ENCODE measurements around the gene MED22. TPM values are rescaled to one million over a fixed set of nuclear protein-coding genes. Genes with fewer than 3 reads are reported as not detected.
"Not testable (repeated sequence)": the region's sequence is repeated elsewhere in the genome, so short reads cannot be mapped to it uniquely, and the experiment has no call there.

MED22 gene
- total RNA-seq, 1 experiment from 2014 or later = 60.1 TPM

DNA sequence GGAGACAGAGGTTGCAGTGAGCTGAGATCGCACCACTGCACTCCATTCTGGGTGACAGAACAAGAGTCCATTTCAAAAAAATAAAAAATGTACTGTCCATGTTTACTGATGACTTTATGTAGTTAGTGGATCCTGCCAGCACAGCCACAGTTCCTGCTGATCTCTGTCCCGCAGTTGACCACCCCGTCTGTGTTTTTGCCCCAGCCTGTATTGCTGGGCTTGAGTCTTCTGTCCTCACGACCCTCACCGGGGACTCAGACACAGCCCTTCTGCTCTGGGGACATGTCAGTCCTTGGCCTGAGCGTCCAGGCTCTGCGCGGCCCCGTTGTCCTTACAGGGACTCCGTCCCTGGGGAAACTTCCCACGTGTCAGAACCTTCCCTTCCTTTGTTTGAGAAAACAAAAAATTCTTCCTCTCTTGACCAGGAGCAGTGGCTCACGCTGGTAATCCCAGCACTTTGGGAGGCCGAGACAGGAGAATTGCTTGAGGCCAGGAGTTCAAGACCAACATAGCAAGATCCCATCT lies 26.5 kb downstream of the MED22 start:
- Mint-ChIP-seq H3K9me3 (ENCODE audit: unreplicated experiment) (peaks cover 10% of the 10 kb centered on the region), H3K27me3 (ENCODE audit: insufficient read depth, unreplicated experiment) (no peaks in the 10 kb centered on the region), H3K36me3 (ENCODE audit: insufficient read depth, unreplicated experiment) (no peaks in the 10 kb centered on the region), H3K4me3 (ENCODE audit: unreplicated experiment) (no peak overlapping the region), H3K4me1 (ENCODE audit: low read depth, unreplicated experiment) (no peaks in the 10 kb centered on the region), H3K27ac (ENCODE audit: unreplicated experiment) (no peak overlapping the region)
- TF ChIP-seq, protein P1, sequence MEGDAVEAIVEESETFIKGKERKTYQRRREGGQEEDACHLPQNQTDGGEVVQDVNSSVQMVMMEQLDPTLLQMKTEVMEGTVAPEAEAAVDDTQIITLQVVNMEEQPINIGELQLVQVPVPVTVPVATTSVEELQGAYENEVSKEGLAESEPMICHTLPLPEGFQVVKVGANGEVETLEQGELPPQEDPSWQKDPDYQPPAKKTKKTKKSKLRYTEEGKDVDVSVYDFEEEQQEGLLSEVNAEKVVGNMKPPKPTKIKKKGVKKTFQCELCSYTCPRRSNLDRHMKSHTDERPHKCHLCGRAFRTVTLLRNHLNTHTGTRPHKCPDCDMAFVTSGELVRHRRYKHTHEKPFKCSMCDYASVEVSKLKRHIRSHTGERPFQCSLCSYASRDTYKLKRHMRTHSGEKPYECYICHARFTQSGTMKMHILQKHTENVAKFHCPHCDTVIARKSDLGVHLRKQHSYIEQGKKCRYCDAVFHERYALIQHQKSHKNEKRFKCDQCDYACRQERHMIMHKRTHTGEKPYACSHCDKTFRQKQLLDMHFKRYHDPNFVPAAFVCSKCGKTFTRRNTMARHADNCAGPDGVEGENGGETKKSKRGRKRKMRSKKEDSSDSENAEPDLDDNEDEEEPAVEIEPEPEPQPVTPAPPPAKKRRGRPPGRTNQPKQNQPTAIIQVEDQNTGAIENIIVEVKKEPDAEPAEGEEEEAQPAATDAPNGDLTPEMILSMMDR (IDR thresholded peaks at IDR 0.05; ENCODE audit: insufficient read depth in 1 of 2, low read depth in 1 of 2, low read length in 1 of 2, severe bottlenecking in 1 of 2, unreplicated experiment in 1 of 2) = no peak
- DNase-seq = no peak
- ChIA-PET POLR2A (no interaction called here), CTCF (no interaction called here)
- H3K4me3 ChIP-seq (ENCODE audit: low read depth, low read length) = no peak overlapping the region
- no peaks in the 10 kb centered on the region for H3K36me3 ChIP-seq (ENCODE audit: control insufficient read depth, insufficient read depth, low read length)
- H3K9me3 ChIP-seq = peaks cover 12% of the 10 kb centered on the region; the same call in 1 of the 2 replicates
- intact Hi-C loops (cut with micrococcal nuclease; ENCODE audit: unreplicated experiment) = no loop called here
- H3K27me3 ChIP-seq (replicated peaks; ENCODE audit: control insufficient read depth, insufficient read depth, low read length) = no peaks in the 10 kb centered on the region
- no peaks in the 10 kb centered on the region for H3K4me1 ChIP-seq
- BruUV-seq (replicated peaks) = no TSS peak

GRCh38 chr9:133320421-133320881 lies 27.5 kb downstream of the MED22 start:
- ChIA-PET POLR2A (no interaction called here), CTCF (interaction anchor here (1.7 kb wide), 1 partner anchor 134 kb away, joined by 24 read pairs; no protein-coding TSS in a partner anchor)
- H3K27ac Mint-ChIP-seq (ENCODE audit: unreplicated experiment) = no peak overlapping the region
- BruUV-seq (replicated peaks) = no TSS peak
- no peak overlapping the region for H3K4me3 ChIP-seq (ENCODE audit: low read depth, low read length)
- H3K4me1 Mint-ChIP-seq (ENCODE audit: low read depth, unreplicated experiment) = no peaks in the 10 kb centered on the region
- no peaks in the 10 kb centered on the region for H3K36me3 Mint-ChIP-seq (ENCODE audit: insufficient read depth, unreplicated experiment)
- TF ChIP-seq, protein P1 (IDR thresholded peaks at IDR 0.05; ENCODE audit: insufficient read depth in 1 of 2, low read depth in 1 of 2, low read length in 1 of 2, severe bottlenecking in 1 of 2, unreplicated experiment in 1 of 2) = peak in 1 of 2 experiments; percentile 13
- no peaks in the 10 kb centered on the region for H3K27me3 ChIP-seq (replicated peaks; ENCODE audit: control insufficient read depth, insufficient read depth, low read length)
- H3K9me3 ChIP-seq = peaks cover 12% of the 10 kb centered on the region; the same call in 1 of the 2 replicates
- no peak overlapping the region for H3K4me3 Mint-ChIP-seq (ENCODE audit: unreplicated experiment)
- intact Hi-C loops (cut with micrococcal nuclease; ENCODE audit: unreplicated experiment) = no loop called here
- H3K9me3 Mint-ChIP-seq (ENCODE audit: unreplicated experiment) = peaks cover 16% of the 10 kb centered on the region
- DNase-seq = no peak
- H3K4me1 ChIP-seq = no peaks in the 10 kb centered on the region
- no peaks in the 10 kb centered on the region for H3K27me3 Mint-ChIP-seq (ENCODE audit: insufficient read depth, unreplicated experiment)
- no peaks in the 10 kb centered on the region for H3K36me3 ChIP-seq (ENCODE audit: control insufficient read depth, insufficient read depth, low read length)

- H3K9me3 ChIP-seq; CTCF ChIA-PET; H3K27ac Mint-ChIP-seq (ENCODE audit: unreplicated experiment); H3K36me3 Mint-ChIP-seq (ENCODE audit: insufficient read depth, unreplicated experiment); POLR2A ChIA-PET; intact Hi-C loops (cut with micrococcal nuclease; ENCODE audit: unreplicated experiment); H3K4me1 Mint-ChIP-seq (ENCODE audit: low read depth, unreplicated experiment); H3K4me1 ChIP-seq; H3K4me3 ChIP-seq (ENCODE audit: low read depth, low read length); H3K27me3 ChIP-seq (replicated peaks; ENCODE audit: control insufficient read depth, insufficient read depth, low read length); H3K9me3 Mint-ChIP-seq (ENCODE audit: unreplicated experiment); H3K36me3 ChIP-seq (ENCODE audit: control insufficient read depth, insufficient read depth, low read length); BruUV-seq (replicated peaks); H3K4me3 Mint-ChIP-seq (ENCODE audit: unreplicated experiment); H3K27me3 Mint-ChIP-seq (ENCODE audit: insufficient read depth, unreplicated experiment): not testable (repeated sequence)
- DNase-seq = peak in 1 of 2 experiments; percentile 12
These were observed 30.4 kb downstream of the MED22 start for GRCh38 chr9:133317551-133317950.

DNA sequence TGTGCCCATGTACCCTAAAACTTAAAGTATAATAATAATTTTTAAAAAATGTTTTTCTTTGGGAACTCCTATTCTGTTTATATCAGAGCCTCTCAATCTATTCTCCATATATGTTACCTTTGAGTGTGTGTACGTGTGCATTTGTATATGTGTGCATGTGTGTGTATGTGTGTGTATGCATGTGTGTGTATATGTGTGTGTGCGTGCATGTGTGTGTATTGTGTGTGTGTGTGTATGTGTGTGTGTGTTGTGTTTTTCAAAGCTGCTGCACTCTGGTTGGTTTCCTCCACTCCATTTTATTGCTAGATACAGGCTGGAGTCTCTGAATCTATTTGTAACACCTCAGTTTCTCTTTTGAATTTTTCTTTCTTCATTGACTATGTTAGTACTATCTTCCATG lies 31.9 kb downstream of the MED22 start:
- intact Hi-C loops (cut with micrococcal nuclease; ENCODE audit: unreplicated experiment) = no loop called here
- Histone ChIP-seq H3K4me3 (ENCODE audit: low read depth, low read length) (no peak overlapping the region), H3K4me1 (no peaks in the 10 kb centered on the region), H3K27me3 (replicated peaks; ENCODE audit: control insufficient read depth, insufficient read depth, low read length) (no peaks in the 10 kb centered on the region), H3K36me3 (ENCODE audit: control insufficient read depth, insufficient read depth, low read length) (no peaks in the 10 kb centered on the region), H3K9me3 (no peaks in the 10 kb centered on the region)
- H3K27ac Mint-ChIP-seq (ENCODE audit: unreplicated experiment) = no peak overlapping the region
- H3K4me3 Mint-ChIP-seq (ENCODE audit: unreplicated experiment) = no peak overlapping the region
- POLR2A ChIA-PET = no interaction called here
- no peaks in the 10 kb centered on the region for H3K27me3 Mint-ChIP-seq (ENCODE audit: insufficient read depth, unreplicated experiment)
- no TSS peak for BruUV-seq (replicated peaks)
- peaks cover 6% of the 10 kb centered on the region for H3K9me3 Mint-ChIP-seq (ENCODE audit: unreplicated experiment)
- DNase-seq = no peak
- no peaks in the 10 kb centered on the region for H3K36me3 Mint-ChIP-seq (ENCODE audit: insufficient read depth, unreplicated experiment)
- no peaks in the 10 kb centered on the region for H3K4me1 Mint-ChIP-seq (ENCODE audit: low read depth, unreplicated experiment)
- CTCF ChIA-PET = no interaction called here
- TF ChIP-seq, protein P1 (IDR thresholded peaks at IDR 0.05; ENCODE audit: insufficient read depth in 1 of 2, low read depth in 1 of 2, low read length in 1 of 2, severe bottlenecking in 1 of 2, unreplicated experiment in 1 of 2) = no peak
